HG03565 (cell line): Measurements from ENCODE around the gene ARHGAP40.

Source experiments
- ATAC-seq: cut with Tn5 transposase; IDR thresholded peaks from one replicate; pipeline ENCODE4 v1.9.1; 2021; ENCODE audit warnings: mild to moderate bottlenecking, moderate library complexity; ENCODE audit not compliant: unreplicated experiment

ARHGAP40 gene

DNA sequence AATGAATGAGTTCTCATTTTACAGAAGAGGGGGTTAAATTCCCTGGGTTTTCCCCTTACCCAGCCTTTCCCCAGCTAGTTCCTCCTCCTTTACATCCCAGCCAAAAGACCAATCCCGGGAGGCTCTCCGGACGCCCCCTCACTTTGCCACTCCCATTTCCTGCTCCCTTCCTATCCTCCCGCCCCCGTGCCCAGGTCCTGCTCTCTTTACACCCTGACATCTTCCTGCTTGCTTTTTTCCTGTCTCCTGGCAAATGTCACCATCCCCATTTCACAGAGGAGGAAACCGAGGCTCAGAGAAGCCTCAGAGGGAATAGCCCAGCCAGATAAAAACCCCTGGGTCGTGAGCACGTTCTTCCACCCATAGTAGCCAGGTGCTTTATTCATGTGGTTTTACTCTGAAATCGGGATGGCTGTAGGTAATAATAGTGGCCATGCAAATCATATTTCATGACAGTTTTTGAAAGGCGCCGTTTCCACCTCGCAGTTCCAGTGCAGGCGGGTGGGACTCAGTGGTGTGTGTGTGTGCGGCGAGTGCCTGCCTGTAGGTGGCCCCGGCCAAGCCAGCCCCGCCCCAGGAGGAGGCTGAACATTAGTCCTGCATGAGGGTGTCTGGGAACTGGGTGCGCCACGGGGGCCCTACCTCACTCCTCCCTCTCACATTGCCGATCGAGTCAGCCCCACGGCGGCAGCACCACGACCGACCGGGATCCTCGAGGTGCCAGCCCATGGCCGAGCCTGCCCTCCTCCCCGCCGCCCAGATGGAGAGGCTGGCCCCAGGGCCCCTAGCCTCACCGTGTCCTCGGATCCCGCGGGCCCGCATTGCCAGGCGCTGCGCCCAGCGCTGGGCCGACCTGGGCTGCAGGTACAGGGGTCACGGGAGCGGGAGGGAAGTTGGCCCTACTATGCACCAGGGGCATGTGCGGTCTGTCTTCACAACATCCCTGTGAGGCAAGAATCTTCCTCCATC is at the start of gene ARHGAP40:
Gene ARHGAP40, plus strand, starts transcription at position 594 of the 969 bp plus-strand sequence.
- ATAC-seq, result no peak

DNA sequence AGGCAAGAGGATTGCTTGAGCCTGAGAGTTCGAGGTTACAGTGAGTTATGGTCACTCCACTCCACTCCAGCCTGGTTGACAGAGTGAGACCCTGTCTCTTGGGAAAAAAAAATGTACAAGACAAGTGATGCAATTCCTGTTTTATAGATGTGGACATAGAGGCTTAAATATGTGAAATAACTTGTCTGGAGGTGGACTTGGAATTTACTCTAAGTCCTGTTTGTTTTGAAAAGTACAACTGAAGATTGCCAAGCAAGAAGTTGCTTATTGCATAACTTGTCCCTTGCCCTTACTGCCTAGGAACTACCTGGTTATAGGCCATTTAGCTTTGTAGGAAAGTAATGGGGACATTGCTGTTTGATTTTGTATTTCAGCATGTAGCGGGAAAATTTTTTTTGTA is 46.6 kb upstream of the ARHGAP40 start:
- no peak for ATAC-seq

DNA sequence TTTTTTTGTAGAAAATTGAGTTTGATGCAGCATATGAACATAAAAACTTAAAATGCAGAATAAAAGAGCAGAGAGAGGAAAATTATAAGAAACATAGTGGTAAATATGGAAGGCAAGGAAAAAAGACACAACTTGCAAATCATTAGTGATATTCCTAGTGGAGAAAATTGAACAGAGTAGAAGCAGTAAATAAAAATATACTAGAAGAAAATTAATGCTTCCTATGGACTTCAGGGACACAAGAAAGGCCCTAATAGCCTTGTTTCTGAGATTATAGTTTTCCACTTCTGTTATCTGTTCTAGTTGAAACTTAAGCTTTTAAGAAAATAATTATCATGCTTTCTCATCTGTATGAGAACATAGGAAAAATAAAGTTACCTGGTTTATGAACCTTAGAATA is 46.2 kb upstream of the ARHGAP40 start:
- ATAC-seq, result no peak

DNA sequence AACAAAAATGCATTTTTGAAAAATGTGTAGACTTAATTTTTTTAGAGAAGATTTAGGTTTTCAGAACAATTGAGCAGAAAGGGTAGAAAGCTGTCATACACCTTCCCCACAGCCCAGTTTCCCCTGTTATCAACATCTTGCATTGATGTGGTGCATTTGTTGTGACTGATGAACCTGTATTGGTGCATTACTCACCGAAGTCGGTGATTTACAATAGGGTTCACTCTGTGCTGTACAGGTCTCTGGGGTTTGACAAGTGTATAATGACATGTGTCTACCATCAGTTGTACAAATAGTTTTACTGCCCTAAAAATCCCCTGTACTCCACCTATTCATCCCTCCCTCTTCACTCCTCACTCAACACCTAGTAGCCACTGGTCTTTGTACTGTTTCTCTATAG is 44.4 kb upstream of the ARHGAP40 start:
- ATAC-seq, result no peak

DNA sequence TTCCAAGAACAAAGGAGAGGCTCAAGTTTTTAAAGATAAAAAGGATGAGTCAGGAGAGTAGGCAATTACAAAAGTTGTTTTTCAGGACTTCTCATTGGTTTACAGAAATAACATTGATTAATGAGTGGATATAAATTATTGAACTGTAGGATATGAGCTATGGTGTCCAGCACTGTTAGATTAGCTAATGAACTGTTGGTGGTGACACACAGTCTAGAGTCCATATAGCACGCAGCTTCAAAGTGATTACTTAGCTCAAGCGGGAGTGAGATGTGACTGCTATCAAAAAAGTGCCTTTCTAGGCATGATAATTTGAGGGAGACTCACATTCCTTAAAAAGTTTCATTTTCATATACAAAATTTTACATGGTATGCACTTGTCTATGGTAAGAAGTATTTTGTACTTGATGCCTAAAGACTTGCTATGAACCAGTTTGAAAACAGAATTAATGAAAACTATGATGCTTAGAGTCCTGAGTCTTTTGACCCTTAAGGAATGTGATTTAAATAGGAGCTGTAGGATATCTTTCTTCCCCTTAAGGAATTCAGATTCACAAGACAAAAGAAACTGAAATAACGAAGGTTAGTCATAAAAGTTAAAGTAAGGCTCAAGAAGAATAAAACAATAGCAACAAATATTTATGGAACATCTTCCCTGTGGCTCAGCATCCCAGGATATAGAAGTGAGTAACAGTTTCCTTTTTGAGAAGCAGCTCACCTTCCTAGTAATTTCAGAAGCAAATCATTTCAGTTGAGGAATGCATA is 42.8 kb upstream of the ARHGAP40 start:
- ATAC-seq, result no peak

DNA sequence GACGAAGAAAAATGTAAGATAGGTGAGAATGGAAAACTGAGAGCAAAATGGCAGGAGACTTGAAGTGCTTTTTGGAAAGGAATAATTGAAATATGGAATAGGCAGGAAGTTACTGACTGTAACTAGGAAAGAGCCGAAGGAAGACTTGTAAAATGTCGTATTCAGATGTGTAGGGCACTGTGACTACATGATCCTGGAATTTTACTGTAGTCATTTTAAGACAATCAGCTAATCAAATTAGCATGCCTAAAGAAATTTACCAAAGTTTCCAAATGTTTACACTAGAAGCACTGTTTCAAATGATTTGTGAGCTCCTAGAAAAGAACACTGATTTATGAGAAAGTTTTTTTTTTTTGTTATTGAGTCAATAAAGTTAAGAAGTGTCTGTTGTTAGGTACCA is 41.8 kb upstream of the ARHGAP40 start:
- ATAC-seq, result no peak

DNA sequence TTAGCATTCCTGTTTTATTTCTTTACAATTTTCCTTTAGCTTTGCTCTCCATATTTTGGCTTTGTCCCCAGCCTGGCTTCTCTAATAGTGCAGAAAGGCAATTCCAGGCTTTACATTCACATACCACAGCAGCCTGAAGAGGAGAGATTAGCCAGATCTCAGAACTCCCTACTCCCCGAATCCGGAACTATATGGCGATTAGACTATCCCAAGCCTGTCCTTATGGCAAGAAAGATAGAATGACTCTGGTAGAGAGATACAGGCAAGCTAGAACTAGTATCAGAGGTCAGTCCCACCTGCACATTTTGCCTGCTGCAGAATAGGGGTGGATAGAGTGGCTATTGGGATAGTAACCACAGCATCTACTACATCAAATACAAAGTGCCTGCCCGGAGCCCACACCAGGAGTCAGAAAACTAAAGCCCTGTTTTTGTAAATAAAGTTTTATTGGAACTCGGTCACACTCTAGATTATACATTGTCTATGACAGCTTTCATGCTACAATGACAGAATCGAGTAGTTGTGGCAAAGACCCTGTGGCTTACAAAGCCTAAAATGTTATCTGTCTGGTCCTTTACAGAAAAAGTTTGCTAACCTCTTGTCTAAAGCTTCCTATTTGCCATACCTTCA is 37.7 kb upstream of the ARHGAP40 start:
- no peak for ATAC-seq

DNA sequence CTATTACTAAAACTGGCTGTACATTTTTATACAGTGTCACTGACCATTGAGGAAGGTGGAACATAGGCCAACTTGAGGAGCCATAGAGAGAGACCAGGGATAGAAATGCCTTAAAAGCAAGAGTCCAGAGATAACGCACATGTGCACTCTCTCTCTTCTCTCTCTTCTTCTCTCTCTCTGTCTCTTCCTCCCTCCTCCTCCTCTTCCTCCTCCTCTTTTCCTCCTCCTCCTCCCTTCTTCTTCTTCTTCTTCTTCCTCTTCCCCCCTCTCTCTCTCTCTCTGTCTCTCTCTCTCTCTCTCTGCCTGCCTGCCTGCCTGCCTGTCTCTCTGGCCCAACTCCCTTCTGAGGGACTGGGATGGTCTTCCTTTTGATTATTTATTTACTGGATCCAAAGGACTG is 36.9 kb upstream of the ARHGAP40 start:
- ATAC-seq, result no peak

DNA sequence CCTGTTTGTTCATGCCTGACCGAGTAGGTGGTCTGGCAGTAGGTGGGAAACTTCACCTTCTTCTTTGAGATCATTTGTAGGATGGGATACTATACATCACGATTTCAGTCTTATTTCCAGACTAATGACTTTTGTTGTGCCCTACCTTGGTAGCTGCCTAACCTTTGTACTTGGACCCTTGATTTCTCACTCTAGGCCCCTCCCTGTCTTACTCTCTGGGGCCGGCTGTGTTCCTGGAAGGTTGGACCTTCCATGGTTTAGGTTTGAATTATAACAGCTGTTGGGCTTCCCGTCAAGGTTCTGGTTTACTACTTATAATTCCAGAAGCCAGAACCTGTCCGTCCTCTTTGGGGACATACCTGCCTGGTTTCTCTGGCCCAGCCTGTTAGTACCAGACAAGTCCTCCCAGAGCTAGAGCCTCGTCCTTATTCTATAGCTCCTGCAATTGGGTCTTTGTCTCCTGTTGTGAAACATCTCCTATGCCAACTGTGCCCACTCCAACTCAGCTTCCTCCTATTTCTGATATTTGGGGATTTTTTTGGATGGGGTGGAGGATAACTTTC is 35.5 kb upstream of the ARHGAP40 start:
- ATAC-seq, result no peak

DNA sequence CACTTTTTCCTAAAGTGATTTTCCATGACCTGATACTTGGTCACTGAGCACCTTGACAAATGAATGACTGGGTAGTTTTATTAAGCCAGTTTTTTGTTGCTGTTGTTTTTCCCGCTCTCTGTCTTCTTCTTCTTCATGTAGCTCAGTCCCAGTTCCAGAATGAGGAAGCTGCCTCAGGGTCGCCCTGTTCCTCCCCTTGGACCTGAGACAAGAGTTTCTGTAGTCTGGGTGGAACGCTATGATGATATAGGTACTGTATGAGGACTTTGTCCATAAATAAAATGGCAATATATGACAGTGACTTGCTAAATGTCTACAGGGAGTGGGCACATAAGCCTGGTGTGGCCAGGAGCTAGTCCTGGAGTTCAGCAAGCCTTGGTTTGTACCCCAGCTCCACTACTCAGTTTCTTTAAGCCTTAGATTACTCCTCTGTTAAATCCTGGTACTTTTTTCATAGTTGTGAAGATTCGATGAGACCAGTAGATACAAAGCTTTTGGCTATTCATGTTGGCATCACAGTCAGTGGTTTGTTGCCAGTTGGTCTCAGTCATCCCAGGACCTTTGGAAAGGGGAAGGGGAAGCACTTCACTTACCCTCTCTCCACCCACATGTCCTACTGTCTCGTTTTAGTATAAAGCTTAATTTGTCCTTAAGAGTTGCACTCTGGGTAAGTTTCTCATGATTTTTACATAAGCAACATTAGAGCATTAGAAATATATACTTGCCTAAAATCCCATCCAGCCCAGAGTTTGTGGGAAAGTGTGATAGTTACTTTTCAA is 31.7 kb upstream of the ARHGAP40 start:
- ATAC-seq, result no peak

DNA sequence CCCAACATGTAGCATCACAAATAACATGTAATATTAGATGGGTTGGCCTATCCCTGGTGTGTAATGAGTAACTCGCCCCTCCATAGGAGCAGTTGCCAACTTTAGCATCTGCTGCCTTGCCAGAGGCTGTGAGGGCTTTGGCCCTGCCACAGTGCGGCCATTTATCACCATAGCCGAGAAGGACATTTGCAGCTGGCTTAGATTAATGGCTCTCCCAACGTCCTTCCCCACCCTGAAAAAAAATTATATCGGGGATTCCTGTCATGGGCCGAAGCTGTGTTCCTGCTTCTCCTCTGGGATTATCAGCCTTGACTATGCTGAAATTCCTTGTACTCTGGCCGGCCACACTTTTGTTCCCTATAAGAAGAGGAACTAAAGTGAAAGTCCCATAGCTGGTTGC is 28.2 kb upstream of the ARHGAP40 start:
- ATAC-seq, result no peak

DNA sequence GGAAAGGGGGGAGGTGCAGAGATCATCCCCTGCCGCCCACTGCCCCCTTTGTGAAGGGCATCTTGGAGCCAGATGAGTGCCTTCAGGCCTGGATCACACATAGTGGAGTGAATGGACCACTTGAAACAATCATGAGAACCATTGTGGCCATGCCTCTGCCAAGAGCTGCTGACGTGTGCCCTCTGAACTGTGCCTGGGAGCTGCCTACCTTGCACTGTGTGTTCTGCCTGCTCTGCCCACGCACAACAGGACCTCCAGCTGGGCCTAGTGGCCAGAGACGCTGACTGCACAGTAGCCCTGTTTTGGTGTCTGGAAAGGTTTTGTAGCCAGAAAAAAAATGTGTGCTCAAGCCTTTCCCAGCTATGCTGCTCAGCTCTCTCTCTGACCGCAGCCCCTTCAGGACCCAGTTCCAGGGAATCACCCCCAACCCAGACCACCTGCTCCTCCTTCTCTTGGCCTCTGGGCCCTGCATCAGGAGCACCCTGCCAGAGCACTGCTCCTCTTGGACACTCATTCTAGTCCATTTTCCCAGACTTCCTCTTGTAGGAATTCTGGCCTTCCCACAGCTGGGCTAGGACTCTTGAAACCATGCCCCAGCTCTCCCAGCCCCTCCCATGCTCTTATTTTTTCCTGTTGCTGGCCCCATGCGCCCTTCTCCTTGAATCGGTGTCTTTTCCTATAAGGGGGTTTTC is 22.2 kb upstream of the ARHGAP40 start:
- no peak for ATAC-seq

DNA sequence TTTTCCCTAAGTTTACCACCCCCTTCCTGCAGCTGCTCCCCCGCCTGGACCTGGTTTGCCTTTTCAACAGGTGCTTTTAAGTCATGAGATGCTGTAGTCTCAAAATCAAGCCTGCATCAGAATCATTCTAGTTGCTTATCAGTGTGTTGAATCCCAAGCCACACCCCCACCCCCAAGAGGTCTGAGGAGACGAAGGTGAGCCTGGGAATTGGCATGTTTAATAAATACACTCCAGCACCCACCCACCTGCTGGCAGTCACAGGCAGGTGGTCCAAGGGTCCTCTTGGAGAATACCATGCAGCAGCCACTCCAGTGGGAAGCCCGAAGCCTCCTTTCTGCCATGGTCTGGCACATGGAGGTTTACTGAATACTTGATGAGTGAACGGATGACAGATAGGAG is 21.7 kb upstream of the ARHGAP40 start:
- ATAC-seq, result no peak

DNA sequence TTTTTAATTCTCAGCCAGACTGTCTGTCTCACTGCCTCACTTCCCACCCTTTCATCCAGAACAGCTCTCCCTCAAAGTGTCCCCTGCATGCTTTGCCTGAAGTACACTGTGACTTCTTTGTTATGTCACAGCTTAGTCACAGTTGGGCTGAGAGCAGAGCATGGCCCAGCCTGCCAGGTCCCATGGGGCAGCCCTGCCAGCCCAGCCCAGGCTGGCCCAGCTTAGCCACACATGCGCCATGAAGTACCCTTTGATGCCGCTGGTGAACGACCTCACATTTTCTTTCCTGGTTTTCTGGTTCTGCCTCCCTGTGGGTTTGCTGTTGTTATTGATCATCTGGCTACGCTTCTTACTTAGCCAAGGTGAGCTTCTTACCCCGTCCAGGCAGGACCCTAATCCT is 20.6 kb upstream of the ARHGAP40 start, which contains the start of gene ADIG:
Gene ADIG, plus strand, starts transcription at position 185 of the 400 bp plus-strand sequence. Its CDS starts 54 bp downstream, at position 239.
- no peak for ATAC-seq

DNA sequence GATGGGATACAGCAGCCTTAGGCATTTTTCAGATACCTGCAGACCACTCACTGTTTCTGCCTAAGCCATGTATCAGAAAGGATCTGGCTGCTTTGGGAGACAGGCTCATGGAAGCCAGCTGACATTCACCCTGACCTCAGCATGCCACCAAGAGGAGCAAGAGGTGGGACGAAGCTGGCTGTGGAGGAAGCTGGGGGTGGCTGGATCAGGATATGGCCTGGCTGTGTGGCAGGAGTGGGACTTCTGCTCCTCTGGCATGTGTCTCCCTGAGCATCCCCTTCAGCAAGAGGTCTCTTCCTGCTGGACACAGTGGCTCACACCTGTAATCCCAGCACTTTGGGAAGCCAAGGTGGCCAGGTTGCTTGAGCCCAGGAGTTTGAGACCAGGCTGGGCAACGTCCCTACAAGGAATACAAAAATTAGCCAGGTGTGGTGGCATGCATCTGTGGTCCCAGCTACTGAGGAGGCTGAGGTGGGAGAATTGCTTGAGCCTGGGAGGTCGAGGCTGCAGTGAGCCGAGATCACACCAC is 19.7 kb upstream of the ARHGAP40 start:
- no peak for ATAC-seq

DNA sequence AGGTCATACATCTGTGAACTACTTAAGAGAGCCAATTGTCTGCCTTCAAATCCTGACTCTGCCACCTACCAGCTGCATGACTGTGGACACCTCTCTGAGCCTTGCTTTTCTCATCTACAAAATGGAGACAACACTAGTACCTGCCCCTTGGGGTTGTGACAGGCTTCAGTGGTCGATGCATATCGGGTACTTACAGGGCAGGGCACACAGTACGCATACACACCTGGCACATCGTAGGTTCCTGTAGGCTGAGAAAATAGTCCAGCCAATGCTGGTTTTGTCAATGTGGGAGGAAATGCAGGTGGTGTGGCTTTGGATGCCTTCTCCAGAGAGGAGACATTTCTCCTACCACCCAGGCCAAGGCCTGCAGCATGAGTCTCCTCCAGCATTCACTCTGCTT is 18.3 kb upstream of the ARHGAP40 start:
- ATAC-seq, result no peak

DNA sequence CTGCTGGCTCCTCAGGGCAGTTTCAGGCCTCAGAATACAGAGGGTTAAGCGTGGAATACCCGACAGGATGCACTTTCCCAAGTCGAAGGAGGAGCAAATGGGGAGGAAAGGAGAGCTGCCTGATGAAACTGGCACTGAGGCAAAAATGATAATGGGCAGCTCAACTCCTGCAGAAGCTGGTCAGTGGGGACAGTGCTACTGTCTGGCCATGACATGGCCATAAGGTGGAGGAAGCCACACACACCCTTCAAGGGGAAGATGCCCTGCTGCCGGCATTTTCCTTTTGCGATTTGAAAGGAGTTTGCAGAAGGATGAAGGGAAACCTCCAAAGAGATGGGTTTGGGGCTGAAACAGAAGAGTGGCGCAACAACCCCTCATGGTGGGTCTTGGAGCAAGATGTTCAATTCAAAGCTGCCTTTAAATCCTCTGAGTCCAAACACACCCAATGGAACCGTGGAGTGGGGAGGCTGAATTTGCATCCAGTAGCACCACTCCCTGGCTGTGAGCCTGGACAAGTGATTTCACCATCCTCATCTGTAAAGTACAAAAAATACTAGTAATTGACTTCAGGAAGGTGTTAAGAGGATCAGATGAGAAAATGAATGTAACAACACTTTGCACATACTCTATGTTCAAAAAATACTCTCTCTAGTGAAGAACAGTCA is 17.4 kb upstream of the ARHGAP40 start:
- ATAC-seq, result no peak

DNA sequence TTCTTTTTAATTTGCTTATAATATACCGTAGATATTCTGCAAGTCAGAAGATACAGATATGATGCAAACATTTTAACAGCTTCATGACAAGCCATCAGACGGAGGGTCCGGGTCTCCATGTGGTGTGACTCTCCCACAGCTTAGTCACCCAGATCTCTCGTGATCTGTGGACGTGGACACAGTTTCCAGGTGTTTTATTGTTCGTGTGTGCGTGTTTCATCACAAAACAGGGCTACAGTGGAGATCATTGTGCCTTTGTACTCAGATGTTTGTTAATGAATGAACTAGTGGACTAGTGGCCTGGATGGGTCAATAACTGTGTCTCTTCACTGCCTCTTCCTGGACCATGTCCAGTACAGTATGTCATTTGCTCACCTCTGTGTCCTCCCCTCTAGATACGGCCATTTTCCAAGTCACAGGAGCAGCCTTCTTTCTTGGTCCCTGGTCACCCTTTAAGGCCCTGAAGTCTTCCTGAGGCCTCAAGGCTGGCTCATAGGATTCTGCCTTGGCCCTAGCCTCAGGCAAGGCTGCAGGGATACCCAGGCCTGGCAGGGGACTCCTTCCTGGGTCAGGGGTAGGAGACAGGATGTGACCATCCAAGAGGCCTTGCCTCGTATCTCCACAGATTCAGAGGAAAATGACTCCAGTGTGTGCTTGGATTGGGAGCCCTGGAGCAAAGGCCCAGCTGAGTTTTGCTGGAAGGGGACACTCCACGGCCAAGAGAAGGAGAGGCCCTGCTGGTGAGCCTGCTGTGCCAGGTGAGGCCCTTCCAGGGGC is 16.0 kb upstream of the ARHGAP40 start:
- ATAC-seq, result no peak
